Measurements from ENCODE around the gene SLC16A5.
"Not testable (repeated sequence)": the region's sequence is repeated elsewhere in the genome, so short reads cannot be mapped to it uniquely, and the experiment has no call there.

Gene SLC16A5

GRCh38 chr17:75135946-75136345, 48.2 kb downstream of the SLC16A5 start:
- no peak for DNase-seq

- not testable (repeated sequence) for DNase-seq
These were observed 50.0 kb downstream of the SLC16A5 start for GRCh38 chr17:75137762-75138161.

- DNase-seq, result no peak
These were observed 50.8 kb downstream of the SLC16A5 start for GRCh38 chr17:75138519-75138918.

- DNase-seq, result no peak
These were observed 54.6 kb downstream of the SLC16A5 start for GRCh38 chr17:75142236-75142971.

GRCh38 chr17:75144816-75145512, 57.2 kb downstream of the SLC16A5 start:
- no peak for DNase-seq

- no peak for DNase-seq
These were observed 58.8 kb downstream of the SLC16A5 start for GRCh38 chr17:75146592-75146991.

GRCh38 chr17:75147878-75148546, 60.3 kb downstream of the SLC16A5 start:
- DNase-seq, result no peak

GRCh38 chr17:75151930-75152329, 64.2 kb downstream of the SLC16A5 start:
- no peak for DNase-seq

- DNase-seq, result no peak
These were observed 64.8 kb downstream of the SLC16A5 start for GRCh38 chr17:75152523-75152921.

- peak in 1 of 2 donors; percentile 18 for DNase-seq
These were observed 65.4 kb downstream of the SLC16A5 start for GRCh38 chr17:75152922-75153779.

GRCh38 chr17:75153780-75154194, 66.0 kb downstream of the SLC16A5 start:
- DNase-seq, result peak in 1 of 2 donors; percentile 15

- DNase-seq, result peak; percentile 98 to 99
These were observed 66.7 kb downstream of the SLC16A5 start, which contains the start of gene JPT1 for GRCh38 chr17:75154195-75155106. JPT1 (minus strand) TSS chr17:75154512; CDS start chr17:75154397, 115 bp downstream.

- DNase-seq, result no peak
These were observed 67.4 kb downstream of the SLC16A5 start for GRCh38 chr17:75155191-75155601.

Data from activated CD4-positive, alpha-beta T cell treated with anti-CD3 and anti-CD28 coated beads for 4 hours (primary cell).